HepG2 (cell line): Measurements from ENCODE around the gene DOCK2. TPM values are rescaled to one million over a fixed set of nuclear protein-coding genes. Genes with fewer than 3 reads are reported as not detected.

ENCODE experiments used
- ATAC-seq: fragments of 200-7000 bp; cut with Tn5 transposase; 3 replicates; pipeline ENCODE4 v1.9.1; 2020; ENCODE audit warnings: mild to moderate bottlenecking, moderate library complexity
- BruUV-seq: library from RNA; stranded (reverse); fragments of 400-500 nt; replicated peaks from 2 replicates; lab custom pipeline; 2021; lab: Mats Ljungman, UMichigan
- CTCF ChIA-PET: fragments of 300-600 bp; formaldehyde crosslinking; extraction: SDS; loops from one replicate; lab custom pipeline; 2021; ENCODE audit warnings: low total read pairs, inconsistent platforms, low intra/inter-chr PET ratio; lab: Yijun Ruan, JAX
- POLR2A ChIA-PET: fragments of 350-600 bp; sonication (Branson Sonifier 250); formaldehyde crosslinking; loops from one replicate; lab custom pipeline; 2020; ENCODE audit warnings: antibody characterized with exemption, inconsistent platforms; lab: Yijun Ruan, JAX
- DNase-seq: peaks from one replicate; pipeline ENCODE4 v3.0.0-alpha.2; 2015; ENCODE audit warnings: low spot score
- FAIRE-seq: peaks from 3 replicates; lab custom pipeline; 2011; peaks lifted over from hg19 to GRCh38; lab: Jason Lieb, UNC
- H2AFZ ChIP-seq: one replicate; pipeline ENCODE4 v1.6.1; 2011; ENCODE audit warnings: low read length, inconsistent platforms
- H3K27ac ChIP-seq: fragments of 300-600 bp; 3 replicates; pipeline ENCODE4 v1.8.0; 2011; ENCODE audit warnings: mixed run types, mild to moderate bottlenecking, mixed read lengths, low read length, inconsistent platforms; ENCODE audit not compliant: insufficient read depth; ENCODE audit errors: extremely low read length
- H3K27me3 ChIP-seq, 2 experiments: fragments of 200-600 bp in 1 of 2; 2 replicates in 1 of 2; 3 replicates in 1 of 2; pipeline versions ENCODE4 v1.6.0 to v1.8.0; 2011; ENCODE audit warnings: low read length in 2 of 2, mild to moderate bottlenecking in 2 of 2, moderate library complexity in 2 of 2, inconsistent platforms in 1 of 2; ENCODE audit not compliant: insufficient read depth in 2 of 2, control insufficient read depth in 1 of 2
- H3K36me3 ChIP-seq, 2 experiments: fragments of 200-600 bp in 1 of 2; replicated peaks in 1 of 2; 2 replicates in 1 of 2; 3 replicates in 1 of 2; pipeline versions ENCODE4 v1.5.1 to v1.8.0; 2011; ENCODE audit warnings: low read length in 2 of 2, inconsistent platforms in 1 of 2; ENCODE audit not compliant: insufficient read depth in 2 of 2, control insufficient read depth in 1 of 2
- H3K4me1 ChIP-seq: 2 replicates; pipeline ENCODE4 v1.5.1; 2012; ENCODE audit warnings: low read length, inconsistent platforms; ENCODE audit not compliant: insufficient read depth
- H3K4me2 ChIP-seq: 2 replicates; pipeline ENCODE4 v1.6.0; 2011; ENCODE audit warnings: low read depth, low read length, inconsistent platforms
- H3K4me3 ChIP-seq, 3 experiments: fragments of 200-600 bp in 1 of 3; sonication (generic), shearing (Covaris generic) in 1 of 3; replicated peaks in 1 of 3; 2 replicates each; pipeline ENCODE4 v1.5.1; 2011 to 2016; ENCODE audit warnings: low read length in 3 of 3, inconsistent platforms in 2 of 3, low read depth in 2 of 3, mild to moderate bottlenecking in 2 of 3, control low read depth in 1 of 3, mixed read lengths in 1 of 3; ENCODE audit not compliant: insufficient read depth in 1 of 3
- H3K79me2 ChIP-seq: one replicate; pipeline ENCODE4 v1.6.1; 2011; ENCODE audit warnings: low read length, inconsistent platforms; ENCODE audit not compliant: insufficient read depth
- H3K9ac ChIP-seq: 2 replicates; pipeline ENCODE4 v1.6.0; 2011; ENCODE audit warnings: mild to moderate bottlenecking, low read depth, low read length, inconsistent platforms; ENCODE audit not compliant: insufficient read depth
- H3K9me3 ChIP-seq: 2 replicates; pipeline ENCODE4 v1.5.1; 2012; ENCODE audit warnings: mild to moderate bottlenecking, low read length
- H4K20me1 ChIP-seq: 2 replicates; pipeline ENCODE4 v1.6.0; 2011; ENCODE audit warnings: inconsistent platforms, mild to moderate bottlenecking, low read length, moderate library complexity; ENCODE audit not compliant: insufficient read depth
- EHMT2 ChIP-seq: fragments of 200-600 bp; sonication (generic); IDR thresholded peaks from 2 replicates; pipeline ENCODE4 v1.7.0; 2017; ENCODE audit warnings: antibody characterized with exemption, low read depth, low read length, borderline replicate concordance
- ISL2 ChIP-seq: sonication (generic); formaldehyde crosslinking; IDR thresholded peaks from 2 replicates; pipeline ENCODE4 v1.5.0; 2020; ENCODE audit warnings: missing genetic modification reagents
- KMT2B ChIP-seq: IDR thresholded peaks from 2 replicates; pipeline ENCODE4 v1.6.1; 2016; ENCODE audit warnings: missing genetic modification reagents, missing compliant biosample characterization
- MAFF ChIP-seq: IDR thresholded peaks from 2 replicates; pipeline ENCODE4 v1.6.1; 2011; ENCODE audit warnings: low read depth, low read length, improper control_type of control experiment
- MTF2 ChIP-seq: sonication (generic); formaldehyde crosslinking; IDR thresholded peaks from 2 replicates; pipeline ENCODE4 v1.5.0; 2020; ENCODE audit warnings: missing genetic modification reagents, borderline replicate concordance
- NFIB ChIP-seq: sonication (generic); formaldehyde crosslinking; IDR thresholded peaks from 2 replicates; pipeline ENCODE4 v1.9.0; 2021; ENCODE audit warnings: missing genetic modification reagents, mild to moderate bottlenecking, borderline replicate concordance
- RBM22 ChIP-seq: fragments of 200-400 bp; formaldehyde crosslinking; optimal IDR thresholded peaks from 2 replicates; pipeline ENCODE3; 2017; ENCODE audit warnings: mild to moderate bottlenecking, low read length, moderate library complexity
- SRY ChIP-seq: sonication (generic); formaldehyde crosslinking; IDR thresholded peaks from 2 replicates; pipeline ENCODE4 v1.8.0; 2022; ENCODE audit warnings: mild to moderate bottlenecking, missing genetic modification reagents
- ZBTB40 ChIP-seq, 2 experiments: fragments of 450-650 bp in 1 of 2; sonication (generic) in 1 of 2; formaldehyde crosslinking in 1 of 2; IDR thresholded peaks; 2 replicates each; pipeline versions ENCODE4 v1.6.1 to v1.8.0; 2016 to 2022; ENCODE audit warnings: antibody characterized with exemption in 1 of 2, mild to moderate bottlenecking in 1 of 2, missing genetic modification reagents in 1 of 2
- ZNF430 ChIP-seq: sonication (generic); formaldehyde crosslinking; IDR thresholded peaks from 2 replicates; pipeline ENCODE4 v1.9.0; 2021; ENCODE audit warnings: mild to moderate bottlenecking, missing genetic modification reagents
- ZNF501 ChIP-seq: sonication (generic); formaldehyde crosslinking; IDR thresholded peaks from 2 replicates; pipeline ENCODE4 v1.5.1; 2020; ENCODE audit warnings: mild to moderate bottlenecking, moderate library complexity, missing genetic modification reagents
- ZNF510 ChIP-seq: sonication (generic); formaldehyde crosslinking; IDR thresholded peaks from 2 replicates; pipeline ENCODE4 v1.4.0; 2020; ENCODE audit warnings: low read depth, mild to moderate bottlenecking, missing genetic modification reagents
- ZNF574 ChIP-seq: sonication (generic); formaldehyde crosslinking; IDR thresholded peaks from 2 replicates; pipeline ENCODE4 v1.4.0; 2020; ENCODE audit warnings: missing genetic modification reagents
- ZNF773 ChIP-seq: sonication (generic); formaldehyde crosslinking; IDR thresholded peaks from 2 replicates; pipeline ENCODE4 v1.4.0; 2020; ENCODE audit warnings: missing genetic modification reagents, borderline replicate concordance
- WGBS: methylation state at CpG from one replicate; pipeline ENCODE4 v1.1.6; 2017; ENCODE audit warnings: low lambda C conversion rate; 5-methylcytosine and 5-hydroxymethylcytosine counted together
- in situ Hi-C: cut with HindIII; loops from 2 replicates; pipeline ENCODE4 v1.10.0; 2017; ENCODE audit warnings: low pct_unique_long_range_greater_than_20kb; ENCODE audit not compliant: extremely low pct_ligation_motif_present
- intact Hi-C: fragments of 100-400 bp; cut with micrococcal nuclease; formaldehyde crosslinking; loops from one replicate; pipeline ENCODE4 v1.10.0; 2022; ENCODE audit not compliant: unreplicated experiment
- polyA plus RNA-seq, 8 experiments: library from polyadenylated mRNA; depleted of rRNA in 3 of 8; stranded (reverse) in 7 of 8; unstranded in 1 of 8; fragments of >200 nt; fragmentation: Illumina TruSeq in 4 of 8; extraction: Trizol in 4 of 8; gene quantifications; 2 replicates each; pipeline versions ENCODE4 v1.2.1 to v1.2.3, GENCODE V29; 2011 to 2016; ENCODE audit warnings: low read depth in 4 of 8, missing spikeins in 1 of 8, mixed read lengths in 1 of 8; ENCODE audit not compliant: insufficient read depth in 1 of 8
- total RNA-seq, 5 experiments: library from RNA; depleted of rRNA; stranded (reverse); fragments of >200 nt; fragmentation: Illumina TruSeq; extraction: Trizol; gene quantifications; 2 replicates each; pipeline ENCODE4 v1.2.3, GENCODE V29; 2016; ENCODE audit warnings: low read depth in 1 of 5

Gene DOCK2
- total and polyA plus RNA-seq, 2 of the 13 experiments (the other 11 are each of a cell fraction or from before 2014, with no cell fraction given) = not detected

DNA sequence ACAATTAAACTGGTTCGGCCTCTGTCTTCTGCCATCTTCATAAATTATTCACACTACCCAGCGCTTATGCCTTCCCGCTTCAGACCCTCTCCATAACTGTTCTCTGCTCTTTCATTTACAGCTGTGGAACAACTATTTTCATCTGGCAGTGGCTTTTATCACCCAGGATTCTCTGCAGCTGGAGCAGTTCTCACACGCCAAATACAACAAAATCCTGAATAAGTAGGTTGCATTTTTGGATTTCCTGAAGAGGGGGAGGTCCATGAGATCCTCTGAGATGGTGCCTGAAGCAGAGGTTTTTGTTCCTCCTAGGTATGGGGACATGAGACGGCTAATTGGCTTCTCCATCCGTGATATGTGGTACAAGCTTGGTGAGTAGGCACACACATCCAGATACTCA, 371.3 kb downstream of the DOCK2 start:
- no peak overlapping the region for H3K27ac ChIP-seq
- ChIA-PET CTCF (no interaction called here), POLR2A (no interaction called here)
- FAIRE-seq (no peak), ATAC-seq (no peak), DNase-seq (no peak)
- no peaks in the 10 kb centered on the region for H3K79me2 ChIP-seq
- BruUV-seq = no TSS peak
- H3K4me2 ChIP-seq = no peak overlapping the region
- in situ Hi-C loops (no loop called here), intact Hi-C loops (no loop called here)
- no peak overlapping the region for H3K4me3 ChIP-seq
- no peak overlapping the region for H3K9ac ChIP-seq
- no peaks in the 10 kb centered on the region for H4K20me1 ChIP-seq
- H3K4me1 ChIP-seq = no peaks in the 10 kb centered on the region
- peaks cover 0 to 10% of the 10 kb centered on the region in 2 experiments; a peak in 3 of 5 replicates for H3K27me3 ChIP-seq
- H3K9me3 ChIP-seq = no peaks in the 10 kb centered on the region
- no peak overlapping the region for H2AFZ ChIP-seq
- 1% methylated on average over 6 of the region's 6 CpGs for WGBS
- no peaks in the 10 kb centered on the region for H3K36me3 ChIP-seq
- TF ChIP-seq NFIB (CRISPR knock-in tag) (no peak), ZNF430 (no peak), SRY (CRISPR knock-in tag) (no peak), KMT2B (no peak), ZNF510 (no peak), MAFF (no peak), MTF2 (CRISPR knock-in tag) (no peak), ZNF773 (CRISPR knock-in tag) (no peak), ISL2 (CRISPR knock-in tag) (no peak), ZNF574 (CRISPR knock-in tag) (no peak), RBM22 (no peak), EHMT2 (no peak), ZBTB40 (IDR thresholded peaks at IDR 0.05) (no peak), ZBTB40 (CRISPR knock-in tag; IDR thresholded peaks at IDR 0.05) (no peak), ZNF501 (CRISPR knock-in tag) (no peak)
